HEK293 (cell line): ENCODE measurements around the gene TANGO2.

Experiments used
- HIC1 ChIP-seq: fragments of 450-650 bp; formaldehyde crosslinking; IDR thresholded peaks from 2 replicates; pipeline ENCODE4 v1.5.1; 2016; ENCODE audit warnings: missing biosample characterization, missing genetic modification characterization
- KLF16 ChIP-seq: fragments of 450-650 bp; formaldehyde crosslinking; IDR thresholded peaks from 2 replicates; pipeline ENCODE4 v1.5.1; 2017; ENCODE audit warnings: missing biosample characterization, missing genetic modification characterization
- KLF8 ChIP-seq: fragments of 450-650 bp; formaldehyde crosslinking; IDR thresholded peaks from 2 replicates; pipeline ENCODE4 v1.5.1; 2016; ENCODE audit warnings: missing biosample characterization, missing genetic modification characterization
- PRDM6 ChIP-seq: fragments of 450-650 bp; formaldehyde crosslinking; IDR thresholded peaks from 2 replicates; pipeline ENCODE4 v1.5.1; 2017; ENCODE audit warnings: missing biosample characterization, missing genetic modification characterization
- YY1 ChIP-seq: fragments of 450-650 bp; formaldehyde crosslinking; IDR thresholded peaks from 2 replicates; pipeline ENCODE4 v1.5.1; 2018; ENCODE audit warnings: missing biosample characterization, missing genetic modification characterization
- ZBTB10 ChIP-seq: fragments of 450-650 bp; formaldehyde crosslinking; IDR thresholded peaks from 2 replicates; pipeline ENCODE4 v1.5.1; 2016; ENCODE audit warnings: missing biosample characterization, missing genetic modification characterization
- ZBTB17 ChIP-seq: fragments of 450-650 bp; formaldehyde crosslinking; IDR thresholded peaks from 2 replicates; pipeline ENCODE4 v1.5.1; 2016; ENCODE audit warnings: missing biosample characterization, missing genetic modification characterization
- ZBTB26 ChIP-seq: fragments of 450-650 bp; formaldehyde crosslinking; optimal IDR thresholded peaks from 2 replicates; pipeline ENCODE3; 2016; ENCODE audit warnings: missing biosample characterization, mild to moderate bottlenecking, missing genetic modification characterization
- ZEB2 ChIP-seq: fragments of 450-650 bp; formaldehyde crosslinking; IDR thresholded peaks from 2 replicates; pipeline ENCODE4 v1.5.1; 2016; ENCODE audit warnings: missing biosample characterization, missing genetic modification characterization
- ZFP37 ChIP-seq: fragments of 450-650 bp; formaldehyde crosslinking; IDR thresholded peaks from 2 replicates; pipeline ENCODE4 v1.5.1; 2016; ENCODE audit warnings: missing biosample characterization, missing genetic modification characterization
- ZIC2 ChIP-seq: fragments of 450-650 bp; formaldehyde crosslinking; IDR thresholded peaks from 2 replicates; pipeline ENCODE4 v1.5.1; 2016; ENCODE audit warnings: missing biosample characterization, missing genetic modification characterization
- ZNF146 ChIP-seq: fragments of 450-650 bp; formaldehyde crosslinking; IDR thresholded peaks from 2 replicates; pipeline ENCODE4 v1.5.1; 2016; ENCODE audit warnings: missing biosample characterization, missing genetic modification characterization
- ZNF155 ChIP-seq: fragments of 450-650 bp; formaldehyde crosslinking; IDR thresholded peaks from 2 replicates; pipeline ENCODE4 v1.5.1; 2016; ENCODE audit warnings: missing biosample characterization, missing genetic modification characterization
- ZNF18 ChIP-seq: fragments of 450-650 bp; formaldehyde crosslinking; IDR thresholded peaks from 2 replicates; pipeline ENCODE4 v1.5.1; 2016; ENCODE audit warnings: missing biosample characterization, missing genetic modification characterization
- ZNF184 ChIP-seq: fragments of 450-650 bp; IDR thresholded peaks from 2 replicates; pipeline ENCODE4 v1.5.1; 2018; ENCODE audit warnings: missing biosample characterization, mild to moderate bottlenecking, missing genetic modification characterization
- ZNF37A ChIP-seq: fragments of 450-650 bp; IDR thresholded peaks from 2 replicates; pipeline ENCODE4 v1.5.1; 2018; ENCODE audit warnings: missing biosample characterization, missing genetic modification characterization
- ZNF449 ChIP-seq: fragments of 450-650 bp; formaldehyde crosslinking; IDR thresholded peaks from 2 replicates; pipeline ENCODE4 v1.5.1; 2017; ENCODE audit warnings: missing biosample characterization, mild to moderate bottlenecking, missing genetic modification characterization, moderate library complexity
- ZNF513 ChIP-seq: fragments of 450-650 bp; IDR thresholded peaks from 2 replicates; pipeline ENCODE4 v1.5.1; 2018; ENCODE audit warnings: missing biosample characterization, missing genetic modification characterization
- ZNF544 ChIP-seq: fragments of 450-650 bp; formaldehyde crosslinking; IDR thresholded peaks from 2 replicates; pipeline ENCODE4 v1.5.0; 2017; ENCODE audit warnings: missing biosample characterization, missing genetic modification characterization
- ZNF596 ChIP-seq: fragments of 450-650 bp; IDR thresholded peaks from 2 replicates; pipeline ENCODE4 v1.5.0; 2018; ENCODE audit warnings: missing biosample characterization, mild to moderate bottlenecking, missing genetic modification characterization, moderate library complexity
- ZNF629 ChIP-seq: fragments of 450-650 bp; formaldehyde crosslinking; IDR thresholded peaks from 2 replicates; pipeline ENCODE4 v1.5.1; 2017; ENCODE audit warnings: missing biosample characterization, missing genetic modification characterization
- ZNF639 ChIP-seq: fragments of 450-650 bp; formaldehyde crosslinking; IDR thresholded peaks from 2 replicates; pipeline ENCODE4 v1.5.1; 2016; ENCODE audit warnings: missing biosample characterization, missing genetic modification characterization
- ZNF658 ChIP-seq: fragments of 450-650 bp; formaldehyde crosslinking; IDR thresholded peaks from 2 replicates; pipeline ENCODE4; 2016; ENCODE audit warnings: missing biosample characterization, missing genetic modification characterization
- ZNF664 ChIP-seq: fragments of 450-650 bp; formaldehyde crosslinking; IDR thresholded peaks from 2 replicates; pipeline ENCODE4 v1.5.1; 2016; ENCODE audit warnings: missing biosample characterization, missing genetic modification characterization
- ZNF830 ChIP-seq: fragments of 450-650 bp; IDR thresholded peaks from 2 replicates; pipeline ENCODE4 v1.5.0; 2018; ENCODE audit warnings: missing biosample characterization, missing genetic modification characterization, low read depth, mild to moderate bottlenecking, moderate library complexity

TANGO2 gene

GRCh38 chr22:20016734-20017621, 3.9 kb upstream of the TANGO2 start, which contains the start of gene ARVCF (continued):
- TF ChIP-seq ZNF449 (tag by site-specific recombination) (no peak), ZBTB10 (tag by site-specific recombination) (no peak), ZIC2 (tag by site-specific recombination) (no peak), ZNF37A (tag by site-specific recombination) (no peak), ZNF664 (tag by site-specific recombination) (no peak), ZNF155 (tag by site-specific recombination) (no peak), ZNF639 (tag by site-specific recombination) (no peak), ZNF18 (tag by site-specific recombination) (no peak), ZNF596 (tag by site-specific recombination) (no peak), ZFP37 (tag by site-specific recombination) (no peak), HIC1 (tag by site-specific recombination) (no peak), KLF16 (tag by site-specific recombination) (0 out of 2 replicates have a peak, but pooled peaks have one; percentile 53), ZNF830 (no peak), ZNF513 (no peak), PRDM6 (tag by site-specific recombination) (no peak), ZNF544 (tag by site-specific recombination) (no peak), KLF8 (peak; percentile 28; the same call in 1 of the 2 replicates), ZNF629 (tag by site-specific recombination) (no peak), ZEB2 (tag by site-specific recombination) (peak; percentile 86), YY1 (tag by site-specific recombination) (no peak), ZBTB17 (tag by site-specific recombination) (no peak), ZNF658 (tag by site-specific recombination) (no peak), ZNF146 (tag by site-specific recombination) (no peak), ZNF184 (tag by site-specific recombination) (no peak), ZBTB26 (peak; percentile 90)
